IMR-90 (cell line): Measurements from ENCODE around the gene PMPCA. TPM values are rescaled to one million over a fixed set of nuclear protein-coding genes. Genes with fewer than 3 reads are reported as not detected.

Source experiments
- ATAC-seq: fragments of 200-7000 bp; cut with Tn5 transposase; 2 replicates; pipeline ENCODE4 v1.9.1; 2020; ENCODE audit warnings: low read depth, mild to moderate bottlenecking, moderate library complexity
- BruUV-seq: library from RNA; stranded (reverse); fragments of 400-500 nt; replicated peaks from 2 replicates; lab custom pipeline; 2021; lab: Mats Ljungman, UMichigan
- CTCF ChIA-PET: fragments of 300-600 bp; formaldehyde crosslinking; extraction: SDS; loops from one replicate; lab custom pipeline; 2021; ENCODE audit warnings: antibody characterized with exemption; lab: Yijun Ruan, JAX
- POLR2A ChIA-PET: fragments of 300-600 bp; sonication (Branson Sonifier 250); formaldehyde crosslinking; loops from one replicate; lab custom pipeline; 2022; ENCODE audit warnings: antibody characterized with exemption; ENCODE audit not compliant: unreplicated experiment; lab: Charles Lee
- DNase-seq: peaks from one replicate; pipeline ENCODE4 v3.0.0; 2013
- H2AFZ ChIP-seq: replicated peaks from 2 replicates; pipeline ENCODE3; 2013; ENCODE audit warnings: low read length, mild to moderate bottlenecking; ENCODE audit not compliant: poor library complexity
- H2AK5ac ChIP-seq: 2 replicates; pipeline ENCODE4 v1.6.1; 2013; ENCODE audit warnings: low read depth, low read length, inconsistent platforms
- H2AK9ac ChIP-seq: replicated peaks from 2 replicates; pipeline ENCODE3; 2013; ENCODE audit warnings: mild to moderate bottlenecking, low read depth, low read length, moderate library complexity; ENCODE audit not compliant: poor library complexity
- H2BK120ac ChIP-seq: 2 replicates; pipeline ENCODE4 v1.6.1; 2013; ENCODE audit warnings: low read depth, low read length, inconsistent platforms
- H2BK15ac ChIP-seq: 3 replicates; pipeline ENCODE4 v1.6.1; 2013; ENCODE audit warnings: low read depth, low read length, inconsistent platforms
- H2BK20ac ChIP-seq: 2 replicates; pipeline ENCODE4 v1.6.1; 2013; ENCODE audit warnings: low read depth, mild to moderate bottlenecking, inconsistent platforms, low read length, moderate library complexity
- H2BK5ac ChIP-seq: 2 replicates; pipeline ENCODE4 v1.6.1; 2013; ENCODE audit warnings: mild to moderate bottlenecking, low read depth, low read length, inconsistent platforms; ENCODE audit not compliant: poor library complexity, severe bottlenecking
- H3K14ac ChIP-seq: replicated peaks from 2 replicates; pipeline ENCODE4 v1.6.1; 2013; ENCODE audit warnings: low read depth, low read length, inconsistent platforms
- H3K18ac ChIP-seq: 2 replicates; pipeline ENCODE4 v1.6.1; 2013; ENCODE audit warnings: low read depth, low read length, control low read depth
- H3K23ac ChIP-seq: 2 replicates; pipeline ENCODE4 v1.6.1; 2013; ENCODE audit warnings: low read depth, low read length, inconsistent platforms
- H3K27ac ChIP-seq: 2 replicates; pipeline ENCODE4 v1.5.1; 2013; ENCODE audit warnings: mild to moderate bottlenecking, control low read depth, low read length; ENCODE audit not compliant: insufficient read depth
- H3K27me3 ChIP-seq: 2 replicates; pipeline ENCODE4 v1.6.1; 2013; ENCODE audit warnings: low read length; ENCODE audit not compliant: control insufficient read depth, insufficient read depth
- H3K36me3 ChIP-seq: 2 replicates; pipeline ENCODE4 v1.6.1; 2013; ENCODE audit warnings: low read length, mixed read lengths; ENCODE audit not compliant: control insufficient read depth, insufficient read depth
- H3K4ac ChIP-seq: 2 replicates; pipeline ENCODE4 v1.6.1; 2013; ENCODE audit warnings: low read depth, low read length, inconsistent platforms
- H3K4me1 ChIP-seq: 2 replicates; pipeline ENCODE4 v1.6.1; 2013; ENCODE audit warnings: low read length, mixed read lengths; ENCODE audit not compliant: control insufficient read depth, insufficient read depth
- H3K4me2 ChIP-seq: 2 replicates; pipeline ENCODE4 v1.6.1; 2013; ENCODE audit warnings: low read depth, mild to moderate bottlenecking, control low read depth, low read length, moderate library complexity
- H3K4me3 ChIP-seq: 2 replicates; pipeline ENCODE4 v1.5.1; 2013; ENCODE audit warnings: low read depth, mild to moderate bottlenecking, control low read depth, low read length, moderate library complexity; ENCODE audit not compliant: insufficient read depth
- H3K56ac ChIP-seq: 2 replicates; pipeline ENCODE4 v1.6.1; 2013; ENCODE audit warnings: low read length, inconsistent platforms; ENCODE audit not compliant: insufficient read depth; ENCODE audit errors: extremely low read depth
- H3K79me1 ChIP-seq, 2 experiments: 2 replicates each; pipeline ENCODE4 v1.6.1; 2013; ENCODE audit warnings: low read length in 2 of 2, inconsistent platforms in 1 of 2, low read depth in 1 of 2
- H3K9ac ChIP-seq: 2 replicates; pipeline ENCODE4 v1.6.1; 2013; ENCODE audit warnings: low read depth, low read length, control low read depth
- H3K9me1 ChIP-seq: 2 replicates; pipeline ENCODE4 v1.6.1; 2013; ENCODE audit warnings: low read length, inconsistent platforms; ENCODE audit not compliant: insufficient read depth
- H3K9me3 ChIP-seq: 2 replicates; pipeline ENCODE4 v1.6.1; 2013; ENCODE audit warnings: low read length; ENCODE audit not compliant: control insufficient read depth, insufficient read depth
- H4K20me1 ChIP-seq: 2 replicates; pipeline ENCODE4 v1.6.1; 2013; ENCODE audit warnings: low read length, inconsistent platforms; ENCODE audit not compliant: insufficient read depth
- H4K5ac ChIP-seq: 2 replicates; pipeline ENCODE4 v1.6.1; 2013; ENCODE audit warnings: mild to moderate bottlenecking, low read depth, low read length, control low read depth
- H4K8ac ChIP-seq, 2 experiments: 2 replicates each; pipeline ENCODE4 v1.6.1; 2013; ENCODE audit warnings: low read depth in 2 of 2, low read length in 2 of 2, control low read depth in 1 of 2, inconsistent platforms in 1 of 2
- H4K91ac ChIP-seq: 2 replicates; pipeline ENCODE4 v1.6.1; 2013; ENCODE audit warnings: low read depth, low read length, inconsistent platforms; ENCODE audit not compliant: insufficient read depth
- ELK1 ChIP-seq: fragments of 150-350 bp; IDR thresholded peaks from 2 replicates; pipeline ENCODE4 v1.6.1; 2016; ENCODE audit warnings: low read depth, mild to moderate bottlenecking, low read length, moderate library complexity, borderline replicate concordance
- POLR2A ChIP-seq: IDR thresholded peaks from 2 replicates; pipeline ENCODE4 v1.6.1; 2012; ENCODE audit warnings: mild to moderate bottlenecking, low read depth, low read length
- WGBS, 2 experiments: methylation state at CpG; one replicate each; pipeline versions ENCODE4 v1.1.5 to v1.1.7; 2013; ENCODE audit warnings: missing lambda C conversion rate in 2 of 2; ENCODE audit not compliant: insufficient read length in 1 of 2; ENCODE audit errors: extremely low coverage in 2 of 2; 5-methylcytosine and 5-hydroxymethylcytosine counted together
- dilution Hi-C: fragments of 300-500 bp; cut with HindIII; formaldehyde crosslinking; loops from one replicate; pipeline ENCODE4 v1.14.3; 2018; ENCODE audit warnings: low sequenced_read_pairs; ENCODE audit not compliant: unreplicated experiment
- in situ Hi-C: fragments of 300-500 bp; cut with MboI; formaldehyde crosslinking; loops from 3 replicates; pipeline ENCODE4 v1.14.3; 2019; ENCODE audit warnings: low sequenced_read_pairs, inconsistent platforms, mixed read lengths
- intact Hi-C: fragments of 100-400 bp; cut with micrococcal nuclease; formaldehyde crosslinking; loops from 2 replicates; pipeline ENCODE4 v1.10.0; 2022
- polyA plus RNA-seq, 3 experiments: library from polyadenylated mRNA; depleted of rRNA; stranded (reverse); fragments of >200 nt; gene quantifications; 2 replicates each; pipeline ENCODE4 v1.2.3, GENCODE V29; 2012; ENCODE audit warnings: low replicate concordance in 1 of 3
- total RNA-seq: library from RNA; depleted of rRNA; stranded (reverse); fragments of >200 nt; gene quantifications from 2 replicates; pipeline ENCODE4 v1.2.3, GENCODE V29; 2012
- TF ChIP-seq, protein P1 (sequence below): fragments of 150-350 bp; IDR thresholded peaks from 2 replicates; pipeline ENCODE4 v1.6.1; 2017; ENCODE audit warnings: mild to moderate bottlenecking, antibody characterized with exemption, low read length, low read depth

Gene PMPCA
- total and polyA plus RNA-seq, 2 of the 4 experiments (the other 2 are of a cell fraction): 62.6 to 95.8 TPM

DNA sequence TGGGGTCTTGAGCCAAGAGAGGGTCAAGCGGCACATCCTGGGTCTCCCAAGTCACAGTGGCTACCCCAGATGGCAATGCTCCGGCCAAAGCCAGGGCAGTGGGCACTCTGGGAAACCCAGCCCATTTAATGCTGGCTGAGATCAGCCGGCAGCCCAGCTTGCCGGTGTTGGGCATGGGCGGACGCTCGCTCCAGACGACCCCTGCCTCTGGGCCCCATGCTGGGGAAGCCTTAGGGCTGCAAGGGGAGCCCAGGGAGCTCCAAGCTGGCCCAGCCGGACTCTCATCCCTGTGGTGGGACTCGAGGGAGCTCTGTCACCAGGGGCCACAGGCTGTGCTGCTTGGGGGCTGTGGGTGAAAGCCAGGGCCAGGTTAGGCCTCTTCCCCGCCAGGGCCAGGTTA, 31.1 kb upstream of the PMPCA start:
- BruUV-seq: no TSS peak
- H3K18ac ChIP-seq: no peak overlapping the region
- no peak overlapping the region for H2AFZ ChIP-seq
- H3K27me3 ChIP-seq: no peaks in the 10 kb centered on the region
- H3K56ac ChIP-seq: no peak overlapping the region
- H2BK20ac ChIP-seq: no peak overlapping the region
- no peak overlapping the region for H3K27ac ChIP-seq
- H3K36me3 ChIP-seq: peaks cover 49% of the 10 kb centered on the region
- H4K20me1 ChIP-seq: no peaks in the 10 kb centered on the region
- no peaks in the 10 kb centered on the region for H3K79me1 ChIP-seq
- H2BK120ac ChIP-seq: no peak overlapping the region
- H2BK5ac ChIP-seq: no peak overlapping the region
- H3K4me3 ChIP-seq: no peak overlapping the region
- dilution Hi-C loops: no loop called here
- H3K9me3 ChIP-seq: no peaks in the 10 kb centered on the region
- ATAC-seq (no peak), DNase-seq (no peak)
- 94% methylated on average over 3 of the region's 11 CpGs; no CpG with 5 or more reads in 1 of the 2 experiments for WGBS, 2 experiments
- H3K9ac ChIP-seq: no peak overlapping the region
- H4K91ac ChIP-seq: no peak overlapping the region
- no peak overlapping the region for H4K8ac ChIP-seq
- no peak for TF ChIP-seq POLR2A
- TF ChIP-seq, protein P1, sequence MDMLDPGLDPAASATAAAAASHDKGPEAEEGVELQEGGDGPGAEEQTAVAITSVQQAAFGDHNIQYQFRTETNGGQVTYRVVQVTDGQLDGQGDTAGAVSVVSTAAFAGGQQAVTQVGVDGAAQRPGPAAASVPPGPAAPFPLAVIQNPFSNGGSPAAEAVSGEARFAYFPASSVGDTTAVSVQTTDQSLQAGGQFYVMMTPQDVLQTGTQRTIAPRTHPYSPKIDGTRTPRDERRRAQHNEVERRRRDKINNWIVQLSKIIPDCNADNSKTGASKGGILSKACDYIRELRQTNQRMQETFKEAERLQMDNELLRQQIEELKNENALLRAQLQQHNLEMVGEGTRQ: no peak
- no peak for TF ChIP-seq ELK1
- no peak overlapping the region for H2BK15ac ChIP-seq
- intact Hi-C loops: no loop called here
- H3K4me2 ChIP-seq: no peak overlapping the region
- POLR2A ChIA-PET: interaction anchor here (0.5 kb wide), 1 partner anchor 17 kb away, joined by 3 read pairs; no protein-coding TSS in a partner anchor
- no peak overlapping the region for H3K14ac ChIP-seq
- H3K4me1 ChIP-seq: no peaks in the 10 kb centered on the region
- no peak overlapping the region for H2AK5ac ChIP-seq
- no peaks in the 10 kb centered on the region for H3K9me1 ChIP-seq
- no peak overlapping the region for H3K23ac ChIP-seq
- CTCF ChIA-PET: no interaction called here
- no peak overlapping the region for H2AK9ac ChIP-seq
- no peak overlapping the region for H4K5ac ChIP-seq
- H3K4ac ChIP-seq: no peak overlapping the region
- in situ Hi-C loops: no loop called here
